GM19395 (cell line): ENCODE measurements around the gene SLC38A4.
"Not testable (repeated sequence)": the region's sequence is repeated elsewhere in the genome, so short reads cannot be mapped to it uniquely, and the experiment has no call there.

ENCODE experiments used
- ATAC-seq: cut with Tn5 transposase; IDR thresholded peaks from one replicate; pipeline ENCODE4 v1.9.1; 2021; ENCODE audit warnings: mild to moderate bottlenecking, moderate library complexity; ENCODE audit not compliant: unreplicated experiment

Gene SLC38A4

GRCh38 chr12:46779063-46779462 is 46.7 kb downstream of the SLC38A4 start:
- ATAC-seq = no peak

- ATAC-seq = no peak
Observed at GRCh38 chr12:46778415-46778814, 47.4 kb downstream of the SLC38A4 start.

- ATAC-seq = no peak
Observed at GRCh38 chr12:46777587-46777986, 48.2 kb downstream of the SLC38A4 start.

GRCh38 chr12:46775796-46776195 is 50.0 kb downstream of the SLC38A4 start:
- ATAC-seq = no peak

GRCh38 chr12:46774322-46774633 is 51.5 kb downstream of the SLC38A4 start:
- no peak for ATAC-seq

- ATAC-seq = no peak
Observed at GRCh38 chr12:46773586-46774321, 52.0 kb downstream of the SLC38A4 start.

- ATAC-seq = no peak
Observed at GRCh38 chr12:46771268-46771827, 54.4 kb downstream of the SLC38A4 start.

- no peak for ATAC-seq
Observed at GRCh38 chr12:46770501-46771183, 55.2 kb downstream of the SLC38A4 start.

GRCh38 chr12:46764005-46764404 is 61.8 kb downstream of the SLC38A4 start:
- ATAC-seq = no peak

- ATAC-seq = no peak
Observed at GRCh38 chr12:46763230-46763629, 62.6 kb downstream of the SLC38A4 start.

- no peak for ATAC-seq
Observed at GRCh38 chr12:46754550-46754949, 71.2 kb downstream of the SLC38A4 start.

GRCh38 chr12:46752396-46752795 is 73.4 kb downstream of the SLC38A4 start:
- ATAC-seq = no peak

- no peak for ATAC-seq
Observed at GRCh38 chr12:46751173-46751572, 74.6 kb downstream of the SLC38A4 start.

- ATAC-seq = no peak
Observed at GRCh38 chr12:46749322-46749721, 76.5 kb downstream of the SLC38A4 start.

- no peak for ATAC-seq
Observed at GRCh38 chr12:46744283-46744682, 81.5 kb downstream of the SLC38A4 start.

- ATAC-seq = no peak
Observed at GRCh38 chr12:46743456-46743855, 82.3 kb downstream of the SLC38A4 start.

GRCh38 chr12:46742271-46742670 is 83.5 kb downstream of the SLC38A4 start:
- ATAC-seq = not testable (repeated sequence)

GRCh38 chr12:46725332-46725731 is 100.5 kb downstream of the SLC38A4 start:
- ATAC-seq = no peak

- no peak for ATAC-seq
Observed at GRCh38 chr12:46723629-46724419, 102.0 kb downstream of the SLC38A4 start.

GRCh38 chr12:46722394-46723185 is 103.2 kb downstream of the SLC38A4 start:
- no peak for ATAC-seq

- ATAC-seq = no peak
Observed at GRCh38 chr12:46718495-46718894, 107.3 kb downstream of the SLC38A4 start.
